HG02798 (cell line): ENCODE measurements around the gene TNFRSF14.

Source experiments
- ATAC-seq: cut with Tn5 transposase; IDR thresholded peaks from one replicate; pipeline ENCODE4 v1.9.1; 2021; ENCODE audit warnings: mild to moderate bottlenecking; ENCODE audit not compliant: unreplicated experiment, poor library complexity

The TNFRSF14 gene

GRCh38 chr1:2522230-2522629 lies 33.9 kb upstream of the TNFRSF14 start:
- no peak for ATAC-seq

- ATAC-seq = no peak
Measured at GRCh38 chr1:2523191-2523890, 32.8 kb upstream of the TNFRSF14 start.

- no peak for ATAC-seq
Measured at GRCh38 chr1:2523891-2524609, 32.1 kb upstream of the TNFRSF14 start.

GRCh38 chr1:2525572-2525919 lies 30.6 kb upstream of the TNFRSF14 start:
- no peak for ATAC-seq

GRCh38 chr1:2525920-2526823 lies 30.0 kb upstream of the TNFRSF14 start, which contains the start of gene PANK4:
PANK4 (minus strand) TSS chr1:2526596; CDS start chr1:2526587, 9 bp downstream.
- peak; percentile 90 for ATAC-seq

- ATAC-seq = peak; percentile 18
Measured at GRCh38 chr1:2526824-2527555, 29.2 kb upstream of the TNFRSF14 start.

GRCh38 chr1:2527556-2527860 lies 28.7 kb upstream of the TNFRSF14 start:
- ATAC-seq = no peak

- ATAC-seq = no peak
Measured at GRCh38 chr1:2528016-2528415, 28.2 kb upstream of the TNFRSF14 start.

- no peak for ATAC-seq
Measured at GRCh38 chr1:2528611-2528965, 27.6 kb upstream of the TNFRSF14 start.

- no peak for ATAC-seq
Measured at GRCh38 chr1:2528966-2529783, 27.0 kb upstream of the TNFRSF14 start.

GRCh38 chr1:2529784-2530512 lies 26.2 kb upstream of the TNFRSF14 start, which contains the start of gene HES5:
HES5 (minus strand) TSS chr1:2530263; CDS start chr1:2530164, 99 bp downstream.
- no peak for ATAC-seq

GRCh38 chr1:2530513-2531361 lies 25.4 kb upstream of the TNFRSF14 start:
- ATAC-seq = no peak

- no peak for ATAC-seq
Measured at GRCh38 chr1:2532485-2533160, 23.5 kb upstream of the TNFRSF14 start.

- no peak for ATAC-seq
Measured at GRCh38 chr1:2533365-2533764, 22.8 kb upstream of the TNFRSF14 start.

GRCh38 chr1:2534315-2534686 lies 21.9 kb upstream of the TNFRSF14 start:
- no peak for ATAC-seq

- ATAC-seq = no peak
Measured at GRCh38 chr1:2534687-2535441, 21.3 kb upstream of the TNFRSF14 start.

GRCh38 chr1:2535455-2535854 lies 20.7 kb upstream of the TNFRSF14 start:
- no peak for ATAC-seq
